ENCODE results near the gene PTPN13.
A peak's percentile ranks its signal among the peaks of the same experiment; 100 is the strongest.
"Not testable (repeated sequence)": the region's sequence is repeated elsewhere in the genome, so short reads cannot be mapped to it uniquely, and the experiment has no call there.

Gene PTPN13

DNA sequence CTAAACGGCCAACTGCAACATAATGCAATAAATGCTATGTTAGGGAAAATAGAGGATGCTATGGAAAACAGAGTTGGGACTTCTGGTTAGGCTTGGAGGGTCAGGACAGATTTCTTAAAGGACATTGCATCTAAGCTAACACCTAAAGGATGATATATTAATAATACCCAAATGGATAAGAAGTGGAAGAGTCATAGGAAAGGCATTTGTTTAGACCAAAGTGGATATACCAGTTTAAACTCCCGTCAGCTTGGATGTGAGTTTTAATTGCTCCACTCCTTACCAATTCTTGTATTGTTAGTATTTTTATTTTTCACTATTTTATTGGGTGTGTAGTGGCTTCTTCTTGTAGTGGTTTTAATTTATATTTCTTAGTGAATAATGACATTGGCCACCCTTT lies 93.9 kb downstream of the PTPN13 start:
- DNase-seq (ENCODE audit: insufficient read length, low spot score) (no peak), FAIRE-seq (no peak)

DNA sequence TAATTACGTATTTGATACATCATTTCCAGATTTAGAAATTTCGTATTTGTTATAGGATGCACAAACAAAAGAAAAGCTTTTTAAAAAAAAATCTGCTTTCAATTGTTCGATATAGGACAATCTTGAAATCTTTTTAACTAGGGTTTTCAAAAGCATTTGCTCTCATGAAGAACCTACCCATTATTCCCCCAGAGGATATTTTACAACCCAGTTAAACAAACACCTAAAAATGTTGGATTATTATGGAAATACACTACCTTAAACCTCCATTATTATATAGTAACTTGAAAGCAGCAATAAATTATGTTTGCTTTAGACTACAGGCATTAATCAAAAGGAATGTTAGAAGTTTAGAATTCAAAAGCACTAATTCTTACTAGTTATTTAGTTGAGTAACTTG lies 110.5 kb downstream of the PTPN13 start:
- FAIRE-seq (no peak), DNase-seq (ENCODE audit: insufficient read length, low spot score) (no peak)

GRCh38 chr4:86706923-86707597 lies 112.9 kb downstream of the PTPN13 start:
- DNase-seq (ENCODE audit: insufficient read length, low spot score): no peak
- no peak for FAIRE-seq

- FAIRE-seq (peak; percentile 66), DNase-seq (ENCODE audit: insufficient read length, low spot score) (no peak)
Observed at GRCh38 chr4:86717651-86718050, 123.5 kb downstream of the PTPN13 start.

DNA sequence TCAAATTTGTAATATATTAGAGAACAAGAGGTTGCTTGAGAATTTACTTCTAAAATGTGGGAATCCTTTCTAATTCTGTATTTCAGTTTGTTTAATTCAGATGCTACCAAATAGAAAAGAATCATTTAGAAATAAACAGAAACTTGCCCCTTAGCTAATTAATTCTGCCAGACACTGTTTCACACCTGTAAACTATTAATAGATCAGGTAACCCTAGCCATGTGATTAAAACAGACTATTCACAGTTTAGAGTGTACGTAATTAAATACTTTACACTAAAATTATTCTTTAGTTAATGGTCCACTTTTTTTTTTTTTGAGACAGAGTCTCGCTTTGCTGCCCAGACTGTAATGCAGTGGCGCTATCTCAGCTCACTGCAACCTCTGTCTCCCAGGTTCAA lies 124.0 kb downstream of the PTPN13 start:
- FAIRE-seq (no peak), DNase-seq (ENCODE audit: insufficient read length, low spot score) (no peak)

DNA sequence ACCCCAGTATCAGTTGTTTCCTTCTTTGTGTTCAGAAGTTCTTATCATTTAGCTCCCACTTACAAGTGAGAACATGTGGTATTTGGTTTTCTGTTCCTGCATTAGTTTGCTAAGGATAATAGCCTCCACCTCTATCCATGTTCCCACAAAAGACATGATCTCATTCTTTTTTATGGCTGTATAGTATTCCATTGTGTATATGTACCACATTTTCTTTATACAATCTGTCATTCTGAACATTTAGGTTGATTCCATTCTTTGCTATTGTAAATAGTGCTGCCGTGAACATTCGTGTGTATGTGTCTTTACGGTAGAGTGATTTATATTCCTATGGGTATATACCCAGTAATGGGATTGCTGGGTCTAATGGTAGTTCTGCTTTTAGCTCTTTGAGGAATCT lies 125.0 kb downstream of the PTPN13 start:
- FAIRE-seq; DNase-seq (ENCODE audit: insufficient read length, low spot score): not testable (repeated sequence)

GRCh38 chr4:86720508-86721068 lies 126.5 kb downstream of the PTPN13 start:
- DNase-seq (ENCODE audit: insufficient read length, low spot score) (no peak), FAIRE-seq (no peak)

DNA sequence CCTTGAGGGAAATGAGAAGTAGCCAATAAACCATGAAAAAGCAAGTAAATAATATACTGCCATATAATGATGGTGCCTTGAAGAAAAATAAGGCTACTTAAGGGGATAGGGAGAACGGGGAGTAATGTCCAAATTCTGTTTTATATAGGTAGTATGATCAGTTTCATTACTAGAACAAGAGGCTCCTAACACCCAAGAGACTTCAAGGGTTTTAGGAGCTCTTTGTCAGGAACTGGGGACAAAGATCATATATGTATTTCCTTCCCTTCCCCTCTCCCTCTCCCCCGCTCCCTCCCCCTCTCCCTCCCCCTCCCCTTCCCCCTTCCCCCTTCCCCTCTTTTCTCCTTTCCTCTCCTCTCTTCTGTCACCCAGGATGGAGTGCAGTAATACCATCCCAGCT lies 127.3 kb downstream of the PTPN13 start:
- no peak for FAIRE-seq

DNA sequence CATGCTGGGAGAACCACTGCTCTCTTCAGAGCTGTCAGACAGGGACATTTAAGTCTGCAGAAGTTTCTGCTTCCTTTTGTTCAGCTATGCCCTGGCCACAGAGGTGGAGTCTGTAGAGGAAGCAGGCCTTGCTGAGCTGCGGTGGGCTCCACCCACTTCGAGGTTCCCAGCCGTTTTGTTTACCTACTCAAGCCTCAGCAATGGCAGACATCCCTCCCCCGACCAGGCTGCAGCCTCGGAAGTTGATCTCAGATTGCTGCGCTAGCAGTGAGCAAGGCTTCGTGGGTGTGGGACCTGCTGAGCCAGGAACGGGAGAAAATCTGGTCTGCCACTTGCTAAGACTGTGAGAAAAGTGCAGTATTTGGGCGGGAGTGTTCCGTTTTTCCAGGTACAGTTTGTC lies 136.2 kb downstream of the PTPN13 start:
- FAIRE-seq (peak; percentile 21), DNase-seq (ENCODE audit: insufficient read length, low spot score) (no peak)

More for the DNA sequence above, 127.3 kb downstream of the PTPN13 start:
- no peak for DNase-seq (ENCODE audit: insufficient read length, low spot score)

DNA sequence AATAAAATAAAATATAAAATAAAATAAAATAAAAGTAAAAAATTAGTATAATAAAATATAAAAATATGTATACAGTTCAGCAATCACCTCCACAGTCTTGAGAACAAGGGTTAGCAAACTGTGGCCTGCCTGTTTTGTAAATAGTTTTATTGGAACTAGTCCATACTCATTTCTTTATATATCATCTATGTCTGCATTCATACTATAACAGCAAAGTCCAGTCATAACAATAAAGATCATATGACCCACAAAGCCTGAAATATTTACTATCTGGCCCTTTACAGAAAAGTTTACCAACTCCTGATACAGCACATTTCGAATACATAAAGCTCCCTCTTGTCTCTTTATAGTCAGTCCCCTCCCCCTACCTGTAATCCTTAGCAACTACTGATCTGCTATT lies 143.1 kb downstream of the PTPN13 start:
- DNase-seq (ENCODE audit: insufficient read length, low spot score): no peak
- FAIRE-seq: no peak

DNA sequence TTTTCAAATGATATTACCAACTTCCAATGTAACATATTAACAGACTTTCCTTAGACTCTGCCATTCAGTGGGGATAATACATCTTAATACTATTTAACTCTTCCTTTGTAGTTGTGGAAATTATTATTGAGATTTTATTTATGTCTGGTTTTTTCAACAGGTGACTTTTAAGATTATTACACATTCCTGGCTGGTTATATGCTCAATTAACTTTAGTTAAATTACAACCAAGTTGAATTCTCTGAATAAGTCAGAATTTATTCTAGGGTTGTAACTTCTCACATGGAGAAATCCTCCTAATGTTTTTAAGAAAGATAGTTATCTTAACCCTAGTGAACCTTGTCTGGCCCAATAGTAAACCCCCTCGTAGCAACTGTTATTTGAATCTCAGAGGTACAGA lies 147.7 kb downstream of the PTPN13 start:
- DNase-seq (ENCODE audit: insufficient read length, low spot score): no peak
- FAIRE-seq: no peak

GRCh38 chr4:86744570-86744969 lies 150.5 kb downstream of the PTPN13 start:
- DNase-seq (ENCODE audit: insufficient read length, low spot score) (no peak), FAIRE-seq (no peak)

- DNase-seq (ENCODE audit: insufficient read length, low spot score) (no peak), FAIRE-seq (no peak)
Observed at GRCh38 chr4:86749121-86749520, 155.0 kb downstream of the PTPN13 start.

GRCh38 chr4:86755388-86755787 lies 161.3 kb downstream of the PTPN13 start:
- FAIRE-seq: no peak
- no peak for DNase-seq (ENCODE audit: insufficient read length, low spot score)

DNA sequence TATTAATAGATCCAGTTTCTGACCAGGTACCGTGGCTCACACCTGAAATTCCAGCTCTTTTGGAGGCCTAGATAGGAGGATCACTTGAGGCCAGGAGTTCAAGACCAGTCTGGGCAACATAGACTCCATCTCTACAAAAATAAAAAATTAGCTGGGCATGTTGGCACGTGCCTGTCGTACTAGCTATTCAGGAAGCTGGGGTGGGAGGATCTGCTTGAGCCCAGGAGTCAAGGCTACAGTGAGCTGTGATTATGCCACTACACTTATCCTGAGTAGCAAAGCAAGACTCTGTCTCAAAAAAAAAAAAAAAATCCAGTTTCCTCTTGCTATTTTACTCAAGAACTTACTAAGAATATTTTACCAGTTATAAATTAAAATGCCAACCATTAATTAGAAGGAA lies 163.4 kb downstream of the PTPN13 start:
- FAIRE-seq: no peak
- no peak for DNase-seq (ENCODE audit: insufficient read length, low spot score)

DNA sequence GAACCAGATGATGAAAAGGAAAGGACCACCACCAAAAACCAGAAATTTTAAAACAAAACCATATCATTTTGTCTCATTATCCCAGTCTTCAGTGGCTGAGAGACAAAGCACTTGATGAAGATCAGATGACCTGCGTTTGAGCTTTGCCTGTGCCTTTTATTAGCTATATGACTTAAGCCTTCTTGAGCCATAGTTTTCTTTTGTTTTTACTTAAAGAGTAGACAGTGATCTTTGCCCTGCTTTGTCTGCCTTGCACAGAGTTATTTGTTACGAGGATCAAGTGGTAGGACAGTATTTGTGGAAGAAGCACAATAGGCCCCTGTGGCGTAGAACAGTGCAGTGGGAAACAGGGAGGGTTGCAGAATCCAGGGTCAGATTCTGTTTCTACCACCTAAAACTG lies 165.2 kb downstream of the PTPN13 start:
- FAIRE-seq (no peak), DNase-seq (ENCODE audit: insufficient read length, low spot score) (no peak)

DNA sequence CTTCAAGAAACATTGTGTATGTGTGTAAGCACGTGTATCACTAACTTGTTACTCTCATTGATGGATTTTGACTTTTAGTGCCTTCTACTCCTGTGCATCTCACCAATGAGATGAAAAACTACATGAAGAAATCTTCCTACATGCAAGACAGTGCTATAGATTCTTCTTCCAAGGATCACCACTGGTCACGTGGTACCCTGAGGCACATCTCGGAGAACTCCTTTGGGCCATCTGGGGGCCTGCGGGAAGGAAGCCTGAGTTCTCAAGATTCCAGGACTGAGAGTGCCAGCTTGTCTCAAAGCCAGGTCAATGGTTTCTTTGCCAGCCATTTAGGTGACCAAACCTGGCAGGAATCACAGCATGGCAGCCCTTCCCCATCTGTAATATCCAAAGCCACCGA lies 168.5 kb downstream of the PTPN13 start:
- no peak for FAIRE-seq
- no peak for DNase-seq (ENCODE audit: insufficient read length, low spot score)

- FAIRE-seq (no peak), DNase-seq (ENCODE audit: insufficient read length, low spot score) (no peak)
Observed at GRCh38 chr4:86769794-86770193, 175.7 kb downstream of the PTPN13 start.

DNA sequence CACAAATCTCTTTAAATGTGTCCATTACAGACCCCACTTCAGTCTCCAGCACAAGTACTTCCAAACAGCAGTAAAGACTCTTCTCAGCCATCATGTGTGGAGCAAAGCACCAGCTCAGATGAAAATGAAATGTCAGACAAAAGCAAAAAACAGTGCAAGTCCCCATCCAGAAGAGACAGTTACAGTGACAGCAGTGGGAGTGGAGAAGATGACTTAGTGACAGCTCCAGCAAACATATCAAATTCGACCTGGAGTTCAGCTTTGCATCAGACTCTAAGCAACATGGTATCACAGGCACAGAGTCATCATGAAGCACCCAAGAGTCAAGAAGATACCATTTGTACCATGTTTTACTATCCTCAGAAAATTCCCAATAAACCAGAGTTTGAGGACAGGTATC lies 177.0 kb downstream of the PTPN13 start:
- DNase-seq (ENCODE audit: insufficient read length, low spot score) (no peak), FAIRE-seq (no peak)

- no peak for DNase-seq (ENCODE audit: insufficient read length, low spot score)
- no peak for FAIRE-seq
Observed at GRCh38 chr4:86775061-86775460, 180.9 kb downstream of the PTPN13 start.

DNA sequence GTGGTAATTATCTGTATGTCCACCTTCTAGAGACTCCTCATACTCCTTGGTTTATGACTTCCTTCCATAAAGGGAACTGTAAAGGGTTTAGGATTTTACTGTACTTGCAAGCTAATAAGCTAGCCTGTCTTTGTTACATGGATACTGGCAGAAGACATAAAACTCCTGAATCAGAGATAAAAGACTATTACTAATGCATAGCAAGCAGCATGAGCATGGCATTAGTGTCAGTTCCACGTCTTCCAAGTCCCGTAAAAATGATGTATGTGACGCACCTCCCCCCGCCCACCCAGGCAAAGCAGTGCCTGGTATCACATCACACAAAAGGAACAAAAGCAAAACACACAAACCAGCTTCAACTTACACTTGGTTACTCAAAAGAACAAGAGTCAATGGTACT lies 184.1 kb downstream of the PTPN13 start:
- FAIRE-seq (no peak), DNase-seq (ENCODE audit: insufficient read length, low spot score) (no peak)

DNA sequence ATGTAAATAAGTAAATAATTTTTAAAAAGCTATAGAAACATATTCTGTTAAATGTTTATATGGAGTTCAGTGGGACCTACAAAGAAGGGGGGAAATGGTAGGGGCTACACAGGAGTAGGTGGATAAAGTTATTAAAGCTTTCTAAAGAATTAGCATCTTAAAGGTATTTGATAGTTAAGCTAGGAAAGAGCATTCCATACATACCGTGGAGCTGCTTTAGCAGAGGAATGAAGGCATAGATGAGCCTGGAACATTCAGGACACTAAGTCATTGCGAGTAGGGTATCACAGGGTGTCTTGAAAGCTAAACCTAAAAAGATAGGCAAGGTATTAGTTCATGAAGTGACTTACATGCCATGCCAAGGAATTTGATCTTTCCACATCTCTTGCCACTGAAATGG lies 194.7 kb downstream of the PTPN13 start:
- FAIRE-seq (no peak), DNase-seq (ENCODE audit: insufficient read length, low spot score) (no peak)

DNA sequence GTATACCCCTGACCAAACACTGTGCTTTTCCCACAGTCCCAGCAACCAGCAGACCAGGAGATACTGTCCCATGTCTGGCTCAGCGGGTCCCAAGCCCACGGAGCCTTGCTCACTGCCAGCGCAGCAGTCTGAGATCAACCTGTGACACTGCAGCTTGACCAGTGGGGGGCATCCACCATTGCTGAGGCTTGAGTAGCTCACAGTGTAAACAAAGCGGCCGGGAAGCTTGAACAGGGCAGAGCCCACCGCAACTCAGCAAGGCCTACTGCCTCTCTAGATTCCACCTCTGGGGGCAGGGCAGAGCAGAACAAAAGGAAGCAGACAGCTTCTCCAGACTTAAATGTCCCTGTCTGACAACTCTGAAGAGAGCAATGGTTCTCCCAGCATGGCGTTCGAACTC lies 197.0 kb downstream of the PTPN13 start:
- DNase-seq (ENCODE audit: insufficient read length, low spot score) (no peak), FAIRE-seq (peak; percentile 8)

Data from GM19239 (cell line).